BJ (cell line): Measurements from ENCODE around the gene DEDD. TPM values are rescaled to one million over a fixed set of nuclear protein-coding genes. Genes with fewer than 3 reads are reported as not detected.

Experiments
- CTCF ChIA-PET: fragments of 350-600 bp; formaldehyde crosslinking; extraction: SDS; loops from one replicate; lab custom pipeline; 2021; ENCODE audit warnings: antibody characterized with exemption, inconsistent platforms; lab: Yijun Ruan, JAX
- POLR2A ChIA-PET: fragments of 300-600 bp; sonication (Branson Sonifier 250); formaldehyde crosslinking; extraction: SDS; loops from one replicate; lab custom pipeline; 2021; ENCODE audit warnings: antibody characterized with exemption; lab: Charles Lee
- DNase-seq: peaks from one replicate; pipeline ENCODE4 v3.0.0-alpha.2; 2011; ENCODE audit warnings: low read depth
- H3K27me3 ChIP-seq: 2 replicates; pipeline ENCODE4 v1.6.0; 2011; ENCODE audit warnings: low read length; ENCODE audit not compliant: control insufficient read depth, insufficient read depth
- H3K36me3 ChIP-seq: 2 replicates; pipeline ENCODE4 v1.5.1; 2011; ENCODE audit warnings: low read length; ENCODE audit not compliant: control insufficient read depth, insufficient read depth
- H3K4me3 ChIP-seq: 2 replicates; pipeline ENCODE4 v1.5.1; 2011; ENCODE audit warnings: low read depth, mild to moderate bottlenecking, control low read depth, low read length
- polyA plus RNA-seq: library from polyadenylated mRNA; depleted of rRNA; stranded (reverse); fragments of >200 nt; gene quantifications from 2 replicates; pipeline ENCODE4 v1.2.3, GENCODE V29; 2011
- TF ChIP-seq, protein P1 (sequence below): IDR thresholded peaks from 2 replicates; pipeline ENCODE4 v1.5.1; 2011; ENCODE audit warnings: low read depth, mild to moderate bottlenecking, control low read depth, inconsistent platforms, low read length, moderate library complexity; ENCODE audit not compliant: insufficient read depth

The DEDD gene
- polyA plus RNA-seq, 1 experiment: 74.0 TPM

DNA sequence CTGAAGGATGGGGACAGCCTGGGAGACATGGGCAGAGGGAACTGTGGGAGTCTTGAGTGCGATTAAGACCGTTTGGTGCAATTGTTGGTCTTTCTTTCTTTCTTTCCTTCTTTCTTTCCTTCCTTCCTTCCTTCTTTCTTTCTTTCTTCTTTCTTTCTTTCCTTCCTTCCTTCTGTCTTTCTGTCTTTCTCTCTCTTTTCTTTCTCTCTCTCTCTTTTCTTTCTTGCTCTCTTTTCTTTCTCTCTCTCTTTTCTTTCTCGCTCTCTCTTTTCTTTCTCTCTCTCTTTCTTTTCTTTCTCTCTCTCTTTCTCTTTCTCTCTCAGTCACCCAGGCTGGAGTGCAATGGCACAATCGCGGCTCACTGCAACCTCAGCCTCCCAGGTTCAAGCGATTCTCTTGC lies 37.2 kb downstream of the DEDD start:
- Histone ChIP-seq H3K4me3 (no peak overlapping the region), H3K36me3 (no peaks in the 10 kb centered on the region), H3K27me3 (no peaks in the 10 kb centered on the region)
- CTCF ChIA-PET: interaction anchor here (5.4 to 8.9 kb wide), 3 partner anchors 9 to 96 kb away, joined by 80 to 132 read pairs (median 96); partner anchors contain the start of genes ARHGAP30 and NECTIN4
- no peak for DNase-seq
- TF ChIP-seq, protein P1, sequence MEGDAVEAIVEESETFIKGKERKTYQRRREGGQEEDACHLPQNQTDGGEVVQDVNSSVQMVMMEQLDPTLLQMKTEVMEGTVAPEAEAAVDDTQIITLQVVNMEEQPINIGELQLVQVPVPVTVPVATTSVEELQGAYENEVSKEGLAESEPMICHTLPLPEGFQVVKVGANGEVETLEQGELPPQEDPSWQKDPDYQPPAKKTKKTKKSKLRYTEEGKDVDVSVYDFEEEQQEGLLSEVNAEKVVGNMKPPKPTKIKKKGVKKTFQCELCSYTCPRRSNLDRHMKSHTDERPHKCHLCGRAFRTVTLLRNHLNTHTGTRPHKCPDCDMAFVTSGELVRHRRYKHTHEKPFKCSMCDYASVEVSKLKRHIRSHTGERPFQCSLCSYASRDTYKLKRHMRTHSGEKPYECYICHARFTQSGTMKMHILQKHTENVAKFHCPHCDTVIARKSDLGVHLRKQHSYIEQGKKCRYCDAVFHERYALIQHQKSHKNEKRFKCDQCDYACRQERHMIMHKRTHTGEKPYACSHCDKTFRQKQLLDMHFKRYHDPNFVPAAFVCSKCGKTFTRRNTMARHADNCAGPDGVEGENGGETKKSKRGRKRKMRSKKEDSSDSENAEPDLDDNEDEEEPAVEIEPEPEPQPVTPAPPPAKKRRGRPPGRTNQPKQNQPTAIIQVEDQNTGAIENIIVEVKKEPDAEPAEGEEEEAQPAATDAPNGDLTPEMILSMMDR: no peak
- POLR2A ChIA-PET: no interaction called here

GRCh38 chr1:161094481-161094880 lies 38.0 kb downstream of the DEDD start:
- ChIA-PET POLR2A (no interaction called here), CTCF (interaction anchor here (1.1 to 8.9 kb wide), 4 partner anchors 9 to 106 kb away, joined by 3 to 132 read pairs (median 88); partner anchors contain the start of genes ARHGAP30 and NECTIN4)
- TF ChIP-seq, protein P1: no peak
- no peaks in the 10 kb centered on the region for H3K27me3 ChIP-seq
- no peak overlapping the region for H3K4me3 ChIP-seq
- H3K36me3 ChIP-seq: no peaks in the 10 kb centered on the region
- DNase-seq: no peak

- Histone ChIP-seq H3K4me3 (no peak overlapping the region), H3K36me3 (no peaks in the 10 kb centered on the region), H3K27me3 (no peaks in the 10 kb centered on the region)
- no peak for DNase-seq
- TF ChIP-seq, protein P1: no peak
- ChIA-PET CTCF (interaction anchor here (0.8 to 8.9 kb wide), 3 partner anchors 17 to 47 kb away, joined by 3 to 132 read pairs (median 4); partner anchors contain the start of genes ARHGAP30 and USF1), POLR2A (interaction anchor here (0.5 kb wide), 1 partner anchor 71 kb away, joined by 3 read pairs; the partner anchor contains the start of gene F11R)
Measured at GRCh38 chr1:161092621-161093028, 39.8 kb downstream of the DEDD start.

DNA sequence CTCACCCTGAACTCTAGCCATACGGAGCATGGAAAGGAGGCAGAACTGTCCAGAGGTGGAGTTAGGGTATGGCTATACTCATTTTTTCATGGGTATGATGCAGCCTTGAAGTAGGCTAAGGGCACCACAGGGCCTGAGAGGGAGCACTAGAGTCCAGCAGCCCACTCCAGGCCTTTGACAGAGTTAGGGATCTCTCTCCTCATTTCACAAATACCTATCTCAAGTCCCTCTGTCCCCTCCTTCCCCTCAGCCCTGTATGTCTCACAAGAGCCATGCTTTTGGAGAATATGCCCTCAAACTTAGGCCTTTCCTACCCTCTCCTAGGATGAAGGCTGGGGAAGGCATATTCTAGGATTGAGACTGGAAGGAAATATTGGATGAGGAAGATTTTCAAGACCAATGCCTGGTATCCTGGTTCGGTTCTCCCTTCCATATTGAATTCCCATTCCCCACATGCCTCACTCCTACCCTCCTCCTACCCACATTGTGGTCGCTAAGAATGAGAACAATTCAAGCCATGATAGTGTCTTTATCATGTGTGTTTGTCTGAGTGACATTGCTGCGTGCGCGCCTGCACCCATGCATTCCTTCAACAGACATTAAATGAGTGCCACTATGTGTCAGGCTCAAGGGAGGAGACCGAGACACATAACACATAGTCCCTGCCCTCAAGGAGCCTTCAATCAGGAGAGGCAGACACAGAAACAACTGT lies 40.5 kb downstream of the DEDD start:
- ChIA-PET POLR2A (interaction anchor here (0.5 kb wide), 1 partner anchor 71 kb away, joined by 3 read pairs; the partner anchor contains the start of gene F11R), CTCF (interaction anchor here (0.8 to 8.9 kb wide), 2 partner anchors 17 to 46 kb away, joined by 4 to 132 read pairs; partner anchors contain the start of genes ARHGAP30 and USF1)
- TF ChIP-seq, protein P1: no peak
- H3K27me3 ChIP-seq: no peaks in the 10 kb centered on the region
- H3K36me3 ChIP-seq: no peaks in the 10 kb centered on the region
- no peak overlapping the region for H3K4me3 ChIP-seq
- no peak for DNase-seq

- H3K36me3 ChIP-seq: no peaks in the 10 kb centered on the region
- ChIA-PET POLR2A (interaction anchor here (0.6 kb wide), 1 partner anchor 13 kb away, joined by 3 read pairs; no protein-coding TSS in a partner anchor), CTCF (no interaction called here)
- no peak for DNase-seq
- H3K4me3 ChIP-seq: no peak overlapping the region
- no peaks in the 10 kb centered on the region for H3K27me3 ChIP-seq
- TF ChIP-seq, protein P1: no peak
Measured at GRCh38 chr1:161091093-161091492, 41.4 kb downstream of the DEDD start.
